NCI-H526 treated with DMSO at 0.1 percent for 48 hours (cell line): ENCODE measurements around the gene IDH3G.

Source experiments
- DNase-seq: peaks from one replicate; lab custom pipeline; 2025; lab: John Stamatoyannopoulos, UW

Gene IDH3G

GRCh38 chrX:153773218-153773611 is 21.0 kb downstream of the IDH3G start:
- no peak for DNase-seq

GRCh38 chrX:153772316-153773217 is 21.6 kb downstream of the IDH3G start:
- DNase-seq, result no peak

- DNase-seq, result no peak
Measured at GRCh38 chrX:153771415-153772315, 22.5 kb downstream of the IDH3G start.

DNA sequence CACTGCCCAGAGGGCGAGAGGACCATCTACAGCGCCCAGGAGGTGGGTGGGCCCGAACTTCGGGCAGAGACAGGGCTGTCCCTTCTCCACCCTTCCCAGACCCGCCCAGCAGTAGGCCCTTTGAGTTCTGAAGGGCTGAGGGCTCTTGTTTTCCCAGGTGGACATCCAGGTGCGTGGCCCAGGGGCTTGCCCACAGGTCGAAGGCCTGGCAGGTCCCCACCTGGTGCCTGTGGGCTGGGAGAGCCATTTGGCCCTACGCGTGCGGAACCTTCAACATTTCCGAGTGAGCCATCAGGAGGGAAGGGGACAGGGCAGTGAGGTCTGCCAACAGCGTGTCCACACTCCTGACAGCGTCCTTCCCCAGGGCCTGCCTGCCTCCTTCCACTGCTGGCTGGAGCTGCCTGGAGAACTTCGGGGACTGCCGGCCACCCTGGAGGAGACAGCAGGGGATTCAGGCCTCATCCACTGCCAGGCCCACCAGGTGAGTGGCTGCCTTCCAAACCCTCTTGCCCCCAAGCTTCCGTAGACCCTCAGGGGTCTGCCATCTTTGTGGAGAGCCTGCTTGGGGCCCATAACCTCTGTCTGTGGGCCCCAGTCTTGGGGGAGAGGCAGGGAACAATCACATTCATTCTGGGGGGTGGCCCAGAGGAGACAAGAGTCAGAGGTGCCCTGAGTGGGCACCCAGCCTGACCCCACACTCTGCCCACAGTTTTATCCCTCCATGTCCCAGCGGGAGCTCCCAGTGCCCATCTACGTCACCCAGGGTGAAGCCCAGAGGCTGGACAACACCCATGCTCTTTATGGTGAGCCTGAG is 23.4 kb downstream of the IDH3G start:
- no peak for DNase-seq

DNA sequence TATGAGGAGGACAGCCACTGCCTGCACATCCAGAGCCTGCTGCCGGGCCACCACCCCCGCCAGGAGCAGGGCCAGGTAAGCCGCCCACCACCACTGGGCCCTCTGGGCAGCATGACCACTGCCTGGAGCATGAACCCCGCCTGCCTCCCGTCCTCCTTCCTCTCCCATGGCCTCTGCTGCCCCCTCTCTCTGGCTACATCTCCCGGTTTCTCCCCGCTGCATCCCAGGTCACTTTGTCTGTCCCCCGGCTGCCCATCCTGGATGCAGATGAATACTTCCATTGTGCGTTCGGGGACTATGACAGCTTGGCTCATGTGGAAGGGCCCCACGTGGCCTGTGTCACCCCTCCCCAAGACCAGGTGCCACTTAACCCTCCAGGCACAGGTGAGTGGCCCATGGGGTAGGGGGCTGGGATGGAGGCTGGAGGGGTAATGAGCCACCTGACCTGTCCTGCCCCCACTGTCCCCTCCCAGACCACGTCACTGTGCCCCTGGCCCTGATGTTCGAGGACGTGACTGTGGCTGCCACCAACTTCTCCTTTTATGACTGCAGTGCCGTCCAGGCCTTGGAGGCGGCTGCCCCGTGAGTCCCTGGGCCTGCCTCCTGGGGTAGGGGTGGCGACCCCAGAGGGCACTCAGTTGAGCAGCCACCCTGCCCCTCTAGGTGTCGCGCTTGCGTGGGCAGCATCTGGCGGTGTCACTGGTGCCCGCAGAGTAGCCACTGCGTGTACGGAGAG is 24.1 kb downstream of the IDH3G start:
- DNase-seq, result no peak

DNA sequence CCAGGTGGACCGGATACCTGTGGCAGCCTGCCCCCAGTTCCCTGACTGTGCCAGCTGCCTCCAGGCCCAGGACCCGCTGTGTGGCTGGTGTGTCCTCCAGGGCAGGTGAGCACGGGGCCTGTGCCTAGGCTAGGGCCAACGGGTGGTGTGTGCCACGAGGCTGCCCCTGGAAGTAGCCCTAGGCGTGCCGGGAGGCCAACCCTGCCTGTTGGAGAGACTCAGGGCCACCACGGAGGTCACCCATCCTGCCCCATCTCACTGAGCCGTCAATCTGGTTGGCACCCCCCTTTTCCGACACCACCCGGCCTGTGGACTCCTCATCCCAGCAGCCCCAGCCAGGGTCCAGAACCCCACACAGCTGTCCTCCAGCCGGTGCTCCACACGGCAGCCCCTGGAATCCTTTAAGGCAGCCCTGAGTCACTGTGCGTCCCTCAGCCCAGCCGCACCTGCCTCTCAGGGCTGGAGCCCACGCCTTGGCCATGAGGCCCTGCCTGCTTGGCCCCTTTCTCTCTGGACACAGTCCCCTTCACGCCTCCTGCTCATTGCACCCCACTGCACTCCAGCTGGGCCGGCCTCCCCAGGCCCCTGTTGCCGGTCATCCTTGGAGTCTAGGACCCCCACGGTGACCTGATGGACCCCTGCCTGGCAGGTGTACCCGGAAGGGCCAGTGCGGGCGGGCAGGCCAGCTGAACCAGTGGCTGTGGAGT is 24.9 kb downstream of the IDH3G start:
- DNase-seq, result no peak

DNA sequence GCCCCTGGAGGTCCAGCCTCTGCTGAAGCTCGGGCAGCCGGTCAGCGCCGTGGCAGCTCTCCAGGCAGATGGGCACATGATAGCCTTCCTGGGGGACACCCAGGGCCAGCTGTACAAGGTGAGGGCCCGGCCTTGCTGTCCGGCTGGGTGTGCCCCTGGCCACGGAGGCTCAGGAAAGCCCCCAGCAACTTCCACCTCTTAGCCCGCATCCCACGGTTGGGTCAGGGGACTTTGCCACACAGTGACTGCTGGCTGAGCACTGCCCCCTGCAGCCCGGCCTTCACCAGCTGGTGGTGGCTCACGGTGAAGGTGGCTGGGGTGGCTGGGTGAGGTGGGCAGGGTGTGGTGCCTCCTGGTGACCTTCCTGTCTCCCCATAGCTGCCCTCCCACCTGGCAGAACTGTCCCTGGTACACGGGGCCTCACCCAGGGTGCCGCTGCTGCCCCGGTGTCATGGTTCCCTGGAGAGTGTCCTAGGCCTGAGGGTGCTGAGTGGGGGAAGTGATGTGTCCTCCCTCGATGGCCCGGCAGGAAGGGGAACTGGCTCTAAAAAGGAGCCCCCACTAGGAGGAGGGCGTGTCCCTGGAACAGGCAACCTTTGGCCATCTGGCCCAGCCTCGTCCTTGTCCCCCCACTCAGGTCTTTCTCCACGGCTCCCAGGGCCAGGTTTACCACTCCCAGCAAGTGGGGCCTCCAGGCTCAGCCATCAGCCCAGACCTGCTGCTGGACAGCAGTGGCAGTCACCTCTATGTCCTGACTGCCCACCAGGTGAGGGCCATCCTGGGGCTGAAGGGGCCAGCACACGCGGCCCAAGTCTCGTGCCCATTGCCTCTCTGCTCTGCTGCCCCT is 25.6 kb downstream of the IDH3G start:
- no peak for DNase-seq

- no peak for DNase-seq
Measured at GRCh38 chrX:153767674-153768055, 26.5 kb downstream of the IDH3G start.

- DNase-seq, result no peak
Measured at GRCh38 chrX:153766871-153767673, 27.1 kb downstream of the IDH3G start.

DNA sequence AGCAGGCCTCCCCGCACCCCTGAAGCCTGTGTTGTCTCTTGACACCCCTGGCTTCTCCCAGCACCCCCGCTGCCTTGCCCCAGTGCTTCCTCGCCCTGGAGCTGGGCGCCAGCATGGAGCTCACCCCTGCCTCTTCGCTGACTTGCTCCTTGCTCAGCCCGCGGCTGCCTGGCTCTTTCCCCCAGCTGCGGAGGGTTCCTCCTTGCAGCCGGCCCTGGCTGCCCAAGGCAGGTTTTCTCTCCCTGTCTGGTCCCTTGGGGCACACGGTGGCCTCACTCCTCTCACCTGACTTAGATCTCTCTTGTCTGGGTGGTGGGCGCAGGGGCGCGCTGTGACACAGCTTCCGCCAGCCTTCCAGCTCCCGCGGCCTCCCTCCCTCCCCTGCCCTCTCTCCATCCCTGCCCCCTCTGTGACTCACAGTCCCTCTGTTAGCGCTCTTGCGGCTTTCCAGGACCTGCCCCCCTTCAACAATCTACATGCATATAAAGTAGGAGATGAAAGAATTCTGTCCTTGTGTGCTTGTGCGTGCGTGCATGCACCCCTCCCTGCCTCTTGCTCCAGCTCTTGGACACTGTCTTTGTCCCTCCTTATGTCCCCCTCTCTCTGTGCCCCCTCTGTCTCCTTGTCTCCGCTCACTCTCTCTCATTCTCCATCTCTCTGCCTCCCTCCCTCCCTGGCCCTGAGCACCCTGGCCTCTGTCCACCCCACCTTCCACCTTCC is 27.9 kb downstream of the IDH3G start:
- peak; percentile 12 for DNase-seq

- DNase-seq, result no peak
Measured at GRCh38 chrX:153765138-153766079, 28.8 kb downstream of the IDH3G start.

DNA sequence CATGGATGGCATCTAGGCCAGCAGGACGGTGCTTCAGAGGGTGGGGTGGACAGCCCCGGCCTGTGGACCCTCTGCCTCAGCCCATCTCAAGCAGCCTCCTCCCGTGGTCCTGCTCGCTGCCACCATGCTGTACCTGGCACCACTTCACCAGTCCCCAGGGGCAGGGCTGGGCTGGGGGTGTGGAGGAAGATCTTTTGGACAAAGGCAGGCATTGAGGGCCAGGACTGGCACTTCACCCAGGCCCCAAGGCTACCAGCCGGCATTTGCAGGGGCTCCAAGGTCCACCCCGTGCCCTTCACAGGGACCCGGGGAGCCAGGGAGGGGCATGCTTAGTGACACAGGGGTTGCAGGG is 29.4 kb downstream of the IDH3G start:
- no peak for DNase-seq

DNA sequence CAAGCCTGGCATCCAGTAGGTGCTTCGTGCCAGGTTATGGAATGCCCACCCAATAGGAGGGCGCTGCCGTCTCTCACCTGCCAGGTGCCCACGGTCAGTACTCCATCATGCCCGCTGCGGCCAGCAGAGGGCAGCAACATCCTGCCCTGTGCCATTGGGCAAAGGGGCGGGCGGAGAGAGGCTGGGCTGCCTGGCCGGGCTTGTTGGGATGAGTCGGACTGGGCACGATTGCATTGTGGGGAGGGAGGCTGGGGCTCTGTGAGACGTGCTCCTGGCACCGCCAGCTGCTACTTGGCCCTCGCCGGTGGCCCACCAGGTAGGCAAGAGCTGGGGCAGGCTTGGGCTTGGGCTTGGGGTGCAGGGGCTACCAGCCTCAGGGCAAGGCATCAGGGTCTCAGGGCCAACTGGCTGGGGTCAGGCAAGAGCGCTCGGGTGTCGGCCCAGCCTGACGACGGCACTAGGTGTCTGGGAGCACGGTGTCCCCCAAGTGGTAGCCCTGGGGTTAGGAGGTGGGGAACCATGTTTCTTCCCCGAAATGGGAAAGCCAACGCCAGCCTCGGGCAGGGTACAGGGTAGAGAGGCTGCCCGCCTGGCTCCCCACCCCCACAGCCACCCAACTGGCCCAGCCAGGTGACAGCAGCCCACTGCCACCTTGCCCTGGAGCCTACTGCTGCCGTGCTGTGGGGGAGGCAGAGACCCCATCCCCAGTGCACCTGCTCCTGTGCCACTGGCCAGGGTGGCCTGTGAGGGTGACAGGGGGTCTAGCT is 30.0 kb downstream of the IDH3G start, which contains the start of gene PLXNB3:
Gene PLXNB3 (plus strand): TSS at position 261 of the 767 bp plus-strand sequence. CDS start 1,287 bp downstream, outside the sequence.
- DNase-seq, result peak; percentile 48

DNA sequence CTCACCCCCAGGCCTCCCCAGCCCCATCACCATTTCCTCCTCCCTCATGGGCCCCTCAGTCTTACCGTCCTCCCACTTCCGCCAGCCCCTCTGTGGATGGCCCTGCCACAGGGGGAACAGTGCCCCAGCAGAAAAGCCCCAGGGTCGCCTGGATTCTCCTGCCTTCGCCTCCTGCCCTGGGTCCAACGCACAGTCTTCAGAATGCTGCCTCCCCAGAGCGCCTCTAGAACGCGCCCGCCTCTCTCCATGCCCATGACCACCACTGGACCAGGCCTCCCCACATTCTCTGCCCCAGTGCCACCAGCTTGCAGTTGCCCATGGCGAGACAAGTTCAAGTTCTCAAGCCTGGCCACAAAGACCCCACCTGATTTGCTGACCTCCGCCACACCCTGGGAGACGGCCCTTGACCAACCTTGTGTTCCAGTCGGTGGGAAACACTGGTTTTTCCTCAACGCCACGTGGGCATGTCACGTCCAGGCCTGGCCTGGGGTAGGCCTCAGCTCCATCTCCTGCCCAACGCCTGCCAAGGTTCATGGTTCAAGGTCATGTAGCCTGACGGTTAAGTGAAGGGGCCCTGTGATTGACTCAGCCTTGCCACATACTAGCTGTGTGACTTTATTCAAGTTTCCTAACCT is 30.8 kb downstream of the IDH3G start:
- DNase-seq, result no peak

DNA sequence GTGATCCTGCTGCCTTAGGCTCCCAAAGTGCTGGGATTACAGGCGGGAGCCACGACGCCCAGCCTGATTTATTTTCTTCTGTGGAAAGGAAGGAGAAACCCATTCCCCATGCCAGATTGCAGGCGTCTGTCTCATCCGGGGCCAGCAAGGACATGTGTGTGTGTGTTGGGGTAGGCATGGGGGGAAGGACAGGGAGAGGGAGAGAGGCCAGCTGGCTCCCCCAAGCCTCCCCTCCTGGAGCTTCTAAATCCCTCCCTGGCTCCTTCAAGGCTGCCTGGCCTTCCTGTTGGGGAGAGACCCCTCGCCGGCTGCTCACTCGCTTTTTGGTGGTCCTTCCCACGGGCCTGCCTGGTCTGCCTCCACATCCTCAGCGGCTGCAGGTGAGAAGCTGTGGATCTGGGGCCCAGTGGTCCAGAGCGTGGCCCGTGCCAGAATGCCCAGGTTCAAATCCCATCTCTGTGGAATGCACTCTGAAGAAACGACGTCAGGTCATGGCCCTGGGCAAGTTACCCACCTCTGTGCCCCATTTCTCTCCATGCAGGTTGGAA is 31.5 kb downstream of the IDH3G start:
- DNase-seq, result no peak

GRCh38 chrX:153761863-153762262 is 32.3 kb downstream of the IDH3G start:
- DNase-seq, result no peak
